Smooth muscle cell of the brain vasculature (primary cell): ENCODE results near the gene PDCD5.
A peak's percentile ranks its signal among the peaks of the same experiment; 100 is the strongest.
"Not testable (repeated sequence)": the region's sequence is repeated elsewhere in the genome, so short reads cannot be mapped to it uniquely, and the experiment has no call there.

Experiments
- DNase-seq: peaks from one replicate; pipeline ENCODE4 v3.0.0-alpha.2; 2012; ENCODE audit warnings: low read depth, low spot score

The PDCD5 gene

GRCh38 chr19:32576790-32577189, 4.2 kb upstream of the PDCD5 start:
- DNase-seq, result no peak

GRCh38 chr19:32580353-32580900, 563 bp upstream of the PDCD5 start:
- no peak for DNase-seq

- DNase-seq, result no peak
Observed at GRCh38 chr19:32581705-32582179, 752 bp downstream of the PDCD5 start.

- not testable (repeated sequence) for DNase-seq
Observed at GRCh38 chr19:32587747-32588504, 6.9 kb downstream of the PDCD5 start.

GRCh38 chr19:32594021-32594420, 13.0 kb downstream of the PDCD5 start:
- DNase-seq, result no peak

- DNase-seq, result no peak
Observed at GRCh38 chr19:32595491-32595890, 14.5 kb downstream of the PDCD5 start.

GRCh38 chr19:32598022-32598421, 17.0 kb downstream of the PDCD5 start:
- no peak for DNase-seq

GRCh38 chr19:32599258-32599657, 18.3 kb downstream of the PDCD5 start:
- DNase-seq, result no peak

GRCh38 chr19:32599736-32600157, 18.8 kb downstream of the PDCD5 start:
- peak; percentile 39 for DNase-seq

GRCh38 chr19:32603961-32604360, 23.0 kb downstream of the PDCD5 start:
- no peak for DNase-seq

GRCh38 chr19:32605544-32605943, 24.6 kb downstream of the PDCD5 start:
- DNase-seq, result no peak

- DNase-seq, result no peak
Observed at GRCh38 chr19:32606289-32606688, 25.3 kb downstream of the PDCD5 start.

GRCh38 chr19:32607479-32607878, 26.5 kb downstream of the PDCD5 start:
- no peak for DNase-seq

- peak; percentile 83 for DNase-seq
Observed at GRCh38 chr19:32611161-32611560, 30.2 kb downstream of the PDCD5 start.

- no peak for DNase-seq
Observed at GRCh38 chr19:32613008-32613407, 32.0 kb downstream of the PDCD5 start.

- DNase-seq, result no peak
Observed at GRCh38 chr19:32614916-32615315, 33.9 kb downstream of the PDCD5 start.

GRCh38 chr19:32615569-32615968, 34.6 kb downstream of the PDCD5 start:
- no peak for DNase-seq

GRCh38 chr19:32619051-32619685, 38.2 kb downstream of the PDCD5 start:
- no peak for DNase-seq

- no peak for DNase-seq
Observed at GRCh38 chr19:32622002-32622401, 41.0 kb downstream of the PDCD5 start.

- no peak for DNase-seq
Observed at GRCh38 chr19:32624410-32624809, 43.4 kb downstream of the PDCD5 start.

- no peak for DNase-seq
Observed at GRCh38 chr19:32626969-32627368, 46.0 kb downstream of the PDCD5 start.

- no peak for DNase-seq
Observed at GRCh38 chr19:32627714-32628270, 46.8 kb downstream of the PDCD5 start.

- DNase-seq, result no peak
Observed at GRCh38 chr19:32630338-32630737, 49.3 kb downstream of the PDCD5 start.
